ENCODE measurements around the gene TEX28.
"Not testable (repeated sequence)": the region's sequence is repeated elsewhere in the genome, so short reads cannot be mapped to it uniquely, and the experiment has no call there.

- TF ChIP-seq CTCF (IDR thresholded peaks at IDR 0.05); EP300 (IDR thresholded peaks at IDR 0.05); POLR2AphosphoS5 (IDR thresholded peaks at IDR 0.05); POLR2A (IDR thresholded peaks at IDR 0.05; ENCODE audit: low read depth): not testable (repeated sequence)
Observed at GRCh38 chrX:154286406-154286805, 8.5 kb downstream of the TEX28 start.

Data from esophagus muscularis mucosa (tissue), 4 donors.